NCI-H2029 treated with DMSO at 0.1 percent for 48 hours (cell line): Measurements from ENCODE around the gene EID1.
"Not testable (repeated sequence)": the region's sequence is repeated elsewhere in the genome, so short reads cannot be mapped to it uniquely, and the experiment has no call there.

Experiments
- DNase-seq: peaks from one replicate; lab custom pipeline; 2025; lab: John Stamatoyannopoulos, UW

Gene EID1

GRCh38 chr15:48869966-48870365 is 8.0 kb upstream of the EID1 start:
- DNase-seq, result no peak

DNA sequence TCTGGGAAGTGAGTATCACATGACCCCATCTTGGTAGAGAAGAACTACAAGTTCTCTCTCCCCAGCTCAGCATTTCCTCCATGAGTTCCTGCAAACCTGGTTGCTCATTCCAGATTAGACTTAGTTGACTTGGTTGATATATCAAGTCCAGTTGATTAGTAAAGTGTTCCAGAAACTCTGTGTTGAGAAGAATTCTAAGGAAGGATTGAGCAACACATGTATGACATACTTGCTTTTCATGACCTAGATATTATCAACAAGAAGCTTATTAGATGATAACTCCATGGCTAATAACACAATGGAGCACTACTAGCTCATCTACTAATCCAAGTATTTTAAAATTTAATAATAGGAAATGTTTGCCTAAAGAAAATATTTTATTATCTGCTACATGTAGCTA is 6.4 kb upstream of the EID1 start:
- DNase-seq, result no peak

- no peak for DNase-seq
These were observed 5.3 kb upstream of the EID1 start for GRCh38 chr15:48872632-48873031.

- no peak for DNase-seq
These were observed 2.5 kb upstream of the EID1 start for GRCh38 chr15:48875241-48875960.

DNA sequence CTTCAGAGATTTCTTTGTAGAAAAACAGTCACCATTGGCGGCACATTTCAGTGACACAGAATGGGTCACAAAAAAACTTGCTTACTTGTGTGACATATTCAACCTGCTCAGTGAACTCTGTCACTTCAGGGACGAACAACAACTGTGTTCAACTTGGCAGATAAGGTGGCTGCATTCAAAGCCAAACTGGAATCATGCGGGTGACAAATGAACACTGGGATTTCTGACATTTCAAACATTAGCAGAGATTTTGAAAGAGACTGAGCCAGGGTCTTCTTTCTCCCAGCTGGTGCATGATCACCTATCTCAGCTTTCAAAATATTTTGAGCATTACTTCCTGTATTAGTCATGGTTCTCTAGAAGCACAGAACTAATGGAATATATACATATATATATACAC is 1.9 kb upstream of the EID1 start:
- DNase-seq, result no peak

- no peak for DNase-seq
These were observed 2.2 kb downstream of the EID1 start for GRCh38 chr15:48880070-48880634.

- DNase-seq, result no peak
These were observed 5.8 kb downstream of the EID1 start for GRCh38 chr15:48883699-48884098.

DNA sequence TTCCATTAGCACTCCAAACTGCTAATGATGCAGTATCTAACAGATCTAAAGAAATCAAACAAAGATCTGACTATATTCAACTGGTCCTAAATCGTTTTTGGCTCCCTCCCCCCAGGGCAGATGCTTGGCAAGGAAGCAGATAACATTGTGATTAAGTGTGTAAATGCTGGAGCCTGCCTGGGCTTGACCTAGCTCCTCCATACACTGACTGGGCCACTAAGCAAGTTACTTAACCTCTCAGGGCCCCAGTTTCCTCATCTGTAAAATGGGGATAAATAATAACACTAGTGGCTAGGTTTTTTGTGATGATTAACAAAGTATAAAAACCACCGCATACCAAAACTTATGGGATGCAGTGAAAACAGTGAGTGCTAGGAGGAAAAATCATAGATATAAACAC is 9.2 kb downstream of the EID1 start:
- DNase-seq, result no peak

- DNase-seq, result no peak
These were observed 10.3 kb downstream of the EID1 start for GRCh38 chr15:48888191-48888590.

- no peak for DNase-seq
These were observed 10.9 kb downstream of the EID1 start for GRCh38 chr15:48888836-48889235.

DNA sequence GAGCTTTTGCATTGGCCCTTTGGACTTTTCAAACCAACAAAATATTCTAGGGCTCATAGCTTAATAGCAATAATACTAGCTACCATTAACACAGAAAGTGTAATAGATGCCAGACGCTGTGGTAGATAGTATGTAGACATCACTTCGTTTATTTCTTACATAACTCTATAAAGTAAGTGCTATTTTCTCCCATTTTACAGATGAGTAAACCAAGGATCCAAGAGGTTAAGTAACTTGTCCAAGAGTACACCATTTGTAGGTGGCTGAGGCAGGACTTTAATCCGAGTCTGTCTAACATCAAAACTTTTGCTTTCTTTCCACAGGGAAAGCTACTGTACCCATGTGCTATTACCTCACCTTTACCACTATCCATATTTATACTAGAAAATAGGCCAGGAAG is 12.0 kb downstream of the EID1 start:
- no peak for DNase-seq

GRCh38 chr15:48890375-48890972 is 12.5 kb downstream of the EID1 start:
- DNase-seq, result no peak

- no peak for DNase-seq
These were observed 13.4 kb downstream of the EID1 start for GRCh38 chr15:48891232-48891765.

DNA sequence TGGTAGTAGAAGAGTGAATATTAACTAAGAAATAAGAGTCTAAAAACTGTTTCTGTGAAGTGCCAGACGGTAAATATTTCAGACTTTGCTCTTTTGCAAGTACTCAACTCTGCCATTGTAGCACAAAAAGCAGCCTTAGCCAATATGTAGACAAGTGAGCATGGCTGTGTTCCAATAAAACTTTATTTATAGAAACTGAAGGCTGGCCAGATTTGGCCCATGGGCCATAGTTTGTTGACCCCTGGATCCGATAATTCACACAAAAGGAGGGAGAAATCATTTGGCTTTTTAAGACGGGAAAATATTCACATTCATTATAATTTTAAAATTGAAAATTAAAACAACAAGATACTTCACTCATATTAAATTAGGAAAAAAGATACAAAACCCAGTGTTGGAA is 15.4 kb downstream of the EID1 start:
- DNase-seq, result no peak

GRCh38 chr15:48896869-48897814 is 19.2 kb downstream of the EID1 start:
- no peak for DNase-seq

GRCh38 chr15:48898032-48898431 is 20.1 kb downstream of the EID1 start:
- DNase-seq, result no peak

DNA sequence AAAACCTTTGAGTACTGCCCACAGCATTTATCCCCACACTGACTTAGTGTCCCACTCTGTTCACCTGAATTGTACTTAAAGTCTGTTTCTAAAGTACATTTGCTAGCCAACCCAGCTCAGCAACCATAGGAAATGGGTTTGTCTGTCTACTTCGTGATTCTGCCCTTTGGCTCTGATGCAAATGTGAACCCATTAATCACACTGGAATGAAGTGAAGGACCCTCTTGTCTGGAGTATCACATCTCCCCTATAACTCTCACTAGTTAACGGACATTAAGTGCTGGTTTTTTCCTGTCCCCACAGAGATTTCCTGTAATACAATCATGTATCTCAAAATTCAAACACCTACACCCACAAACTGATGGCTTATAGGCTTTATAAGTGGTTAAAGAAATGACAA is 20.5 kb downstream of the EID1 start:
- DNase-seq, result no peak

DNA sequence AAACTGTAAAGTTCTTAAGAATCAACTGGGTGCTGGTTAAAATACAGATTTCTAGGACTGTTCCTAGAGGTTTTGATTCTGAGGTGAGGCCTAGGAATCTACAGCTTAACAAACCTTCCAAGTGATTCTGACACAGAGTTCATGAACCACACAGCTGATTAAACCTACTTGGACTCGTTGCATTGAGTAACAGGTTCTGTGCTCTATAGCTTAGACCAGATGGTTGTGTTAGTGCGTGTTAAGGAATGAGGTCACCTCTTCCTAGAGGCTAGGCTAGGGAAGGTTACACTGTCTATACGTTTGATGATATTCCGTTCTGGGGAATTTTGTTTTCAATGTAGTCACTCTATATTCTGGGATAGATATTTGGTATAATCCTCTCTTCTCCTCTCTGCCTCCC is 21.9 kb downstream of the EID1 start:
- no peak for DNase-seq

GRCh38 chr15:48904758-48905157 is 26.8 kb downstream of the EID1 start:
- DNase-seq, result no peak

- DNase-seq, result no peak
These were observed 27.3 kb downstream of the EID1 start for GRCh38 chr15:48905216-48905615.

- no peak for DNase-seq
These were observed 27.9 kb downstream of the EID1 start for GRCh38 chr15:48905847-48906246.

GRCh38 chr15:48909313-48909712 is 31.4 kb downstream of the EID1 start:
- not testable (repeated sequence) for DNase-seq
